DMS 273 (cell line): ENCODE measurements around the gene ZNF473.

ENCODE experiments used
- DNase-seq: peaks from one replicate; lab custom pipeline; 2025; ENCODE audit not compliant: unreplicated experiment; lab: John Stamatoyannopoulos, UW

ZNF473 gene

GRCh38 chr19:50025794-50026549 lies at the start of gene ZNF473:
ZNF473 (plus strand) TSS chr19:50026005; CDS start chr19:50031083, 5,078 bp downstream.
- DNase-seq: peak; percentile 98

GRCh38 chr19:49976496-49976895 lies 49.3 kb upstream of the ZNF473 start:
- no peak for DNase-seq

- DNase-seq: no peak
These were observed 48.7 kb upstream of the ZNF473 start for GRCh38 chr19:49977076-49977475.

- DNase-seq: no peak
These were observed 47.9 kb upstream of the ZNF473 start for GRCh38 chr19:49977881-49978280.

GRCh38 chr19:49978324-49978723 lies 47.5 kb upstream of the ZNF473 start:
- DNase-seq: no peak

GRCh38 chr19:49981603-49982593 lies 43.9 kb upstream of the ZNF473 start:
- no peak for DNase-seq

GRCh38 chr19:49983645-49984229 lies 42.1 kb upstream of the ZNF473 start:
- DNase-seq: peak; percentile 81

GRCh38 chr19:49984491-49984890 lies 41.3 kb upstream of the ZNF473 start:
- no peak for DNase-seq

- peak; percentile 24 for DNase-seq
These were observed 39.9 kb upstream of the ZNF473 start for GRCh38 chr19:49985871-49986270.

GRCh38 chr19:49986354-49986753 lies 39.5 kb upstream of the ZNF473 start:
- no peak for DNase-seq

- DNase-seq: peak; percentile 81
These were observed 38.6 kb upstream of the ZNF473 start for GRCh38 chr19:49987159-49987698.

- DNase-seq: no peak
These were observed 37.8 kb upstream of the ZNF473 start for GRCh38 chr19:49988007-49988406.

- no peak for DNase-seq
These were observed 37.4 kb upstream of the ZNF473 start for GRCh38 chr19:49988433-49988832.

- peak; percentile 70 for DNase-seq
These were observed 28.1 kb upstream of the ZNF473 start for GRCh38 chr19:49997709-49998108.

GRCh38 chr19:49999371-50000010 lies 26.3 kb upstream of the ZNF473 start:
- no peak for DNase-seq

- DNase-seq: no peak
These were observed 25.6 kb upstream of the ZNF473 start for GRCh38 chr19:50000038-50000840.

- DNase-seq: no peak
These were observed 24.8 kb upstream of the ZNF473 start for GRCh38 chr19:50000841-50001557.

- DNase-seq: no peak
These were observed 24.0 kb upstream of the ZNF473 start for GRCh38 chr19:50001775-50002174.

GRCh38 chr19:50002386-50002960 lies 23.3 kb upstream of the ZNF473 start:
- no peak for DNase-seq
